K562 (cell line): ENCODE data around the gene CYP4F11. TPM values are rescaled to one million over a fixed set of nuclear protein-coding genes. Genes with fewer than 3 reads are reported as not detected.

Source experiments
- ATAC-seq: fragments of 200-7000 bp; cut with Tn5 transposase; 3 replicates; pipeline ENCODE4 v1.9.1; 2020; ENCODE audit warnings: moderate library complexity
- BruUV-seq: library from RNA; stranded (reverse); fragments of 400-500 nt; replicated peaks from 2 replicates; lab custom pipeline; 2021; lab: Mats Ljungman, UMichigan
- CTCF ChIA-PET: fragments of 300-600 bp; formaldehyde crosslinking; extraction: SDS; loops from one replicate; lab custom pipeline; 2021; ENCODE audit warnings: low intra/inter-chr PET ratio; lab: Yijun Ruan, JAX
- POLR2A ChIA-PET: fragments of 300-600, 350-650 bp; sonication (Branson Sonifier 250); formaldehyde crosslinking; extraction: SDS; loops from one replicate; lab custom pipeline; 2021; ENCODE audit warnings: antibody characterized with exemption, inconsistent platforms; lab: Yijun Ruan, JAX
- DNase-seq, 4 experiments: peaks; one replicate each; pipeline versions ENCODE4 v3.0.0 to v3.0.0-alpha.2; 2011 to 2018; ENCODE audit warnings: low spot score in 3 of 4, mixed read lengths in 3 of 4; ENCODE audit errors: extremely low read depth in 1 of 4
- FAIRE-seq: peaks from 2 replicates; lab custom pipeline; 2011; peaks lifted over from hg19 to GRCh38; lab: Jason Lieb, UNC
- H2AFZ ChIP-seq: 2 replicates; pipeline ENCODE4 v1.6.0; 2011; ENCODE audit warnings: low read depth, low read length, control low read depth, inconsistent platforms
- H3K27ac ChIP-seq: fragments of 200-600 bp; 3 replicates; pipeline ENCODE4 v1.8.0; 2011; ENCODE audit warnings: low read depth, mild to moderate bottlenecking, control low read depth, inconsistent platforms, low read length, moderate library complexity, mixed read lengths; ENCODE audit errors: extremely low read depth
- H3K27me3 ChIP-seq, 2 experiments: fragments of 300-600 bp in 1 of 2; 2 replicates in 1 of 2; 3 replicates in 1 of 2; pipeline versions ENCODE4 v1.6.0 to v1.8.0; 2011; ENCODE audit warnings: inconsistent platforms in 2 of 2, low read length in 2 of 2, mild to moderate bottlenecking in 1 of 2, mixed read lengths in 1 of 2, moderate library complexity in 1 of 2; ENCODE audit not compliant: control insufficient read depth in 2 of 2, insufficient read depth in 2 of 2
- H3K36me3 ChIP-seq: fragments of 300-600 bp; 3 replicates; pipeline ENCODE4 v1.8.0; 2011; ENCODE audit warnings: mild to moderate bottlenecking, low read length, inconsistent platforms; ENCODE audit not compliant: control insufficient read depth, insufficient read depth
- H3K4me1 ChIP-seq, 2 experiments: fragments of 200-600 bp in 1 of 2; replicated peaks in 1 of 2; 2 replicates in 1 of 2; 3 replicates in 1 of 2; pipeline versions ENCODE4 v1.5.1 to v1.8.0; 2011; ENCODE audit warnings: inconsistent platforms in 2 of 2, low read length in 2 of 2, mild to moderate bottlenecking in 1 of 2, mixed read lengths in 1 of 2, moderate library complexity in 1 of 2; ENCODE audit not compliant: control insufficient read depth in 2 of 2, insufficient read depth in 2 of 2
- H3K4me2 ChIP-seq: 2 replicates; pipeline ENCODE4 v1.6.1; 2011; ENCODE audit warnings: low read length, control low read depth, inconsistent platforms, mixed read lengths; ENCODE audit not compliant: insufficient read depth
- H3K4me3 ChIP-seq: fragments of 200-600 bp; sonication (generic), shearing (Covaris generic); 2 replicates; pipeline ENCODE4 v1.5.1; 2016; ENCODE audit warnings: control low read depth, inconsistent platforms
- H3K79me2 ChIP-seq: fragments of 200-600 bp; 3 replicates; pipeline ENCODE4 v1.8.0; 2011; ENCODE audit warnings: low read length, inconsistent platforms; ENCODE audit not compliant: control insufficient read depth, insufficient read depth
- H3K9ac ChIP-seq, 2 experiments: 2 replicates each; pipeline versions ENCODE4 v1.6.0 to v1.6.1; 2011; ENCODE audit warnings: low read depth in 2 of 2, low read length in 2 of 2, control low read depth in 1 of 2, inconsistent platforms in 1 of 2, mild to moderate bottlenecking in 1 of 2, mixed read lengths in 1 of 2; ENCODE audit not compliant: insufficient read depth in 1 of 2
- H3K9me1 ChIP-seq: one replicate; pipeline ENCODE4 v1.6.0; 2011; ENCODE audit warnings: inconsistent platforms, mild to moderate bottlenecking, low read length, moderate library complexity; ENCODE audit not compliant: control insufficient read depth, insufficient read depth
- H3K9me3 ChIP-seq: replicated peaks from 2 replicates; pipeline ENCODE4 v1.5.1; 2011; ENCODE audit warnings: low read depth, low read length, inconsistent platforms; ENCODE audit not compliant: control insufficient read depth, insufficient read depth
- H4K20me1 ChIP-seq: replicated peaks from 2 replicates; pipeline ENCODE4 v1.6.1; 2011; ENCODE audit warnings: low read length, inconsistent platforms, mixed read lengths; ENCODE audit not compliant: control insufficient read depth, insufficient read depth
- CREBBP ChIP-seq: IDR thresholded peaks from one replicate; pipeline ENCODE4 v1.6.1; 2012; ENCODE audit warnings: low read depth, mild to moderate bottlenecking, control low read depth, inconsistent platforms, low read length
- CREM ChIP-seq: IDR thresholded peaks from 2 replicates; pipeline ENCODE4 v1.6.1; 2014; ENCODE audit warnings: antibody characterized with exemption, low read depth
- CTCFL ChIP-seq: IDR thresholded peaks from 2 replicates; pipeline ENCODE4 v1.6.1; 2011; ENCODE audit warnings: borderline replicate concordance, low read depth, mild to moderate bottlenecking, moderate library complexity, low read length; ENCODE audit not compliant: insufficient read depth, poor library complexity, severe bottlenecking
- DMBX1 ChIP-seq: fragments of 250-450 bp; sonication (Bioruptor Pico); IDR thresholded peaks from 2 replicates; pipeline ENCODE4 v1.8.0; 2022; ENCODE audit warnings: inconsistent platforms, mild to moderate bottlenecking, moderate library complexity, borderline replicate concordance
- FOSL1 ChIP-seq: fragments of 200-800 bp; sonication (Bioruptor generic); conservative IDR thresholded peaks from 2 replicates; pipeline ENCODE4 v1.6.1; 2016; ENCODE audit warnings: missing genetic modification characterization, missing compliant biosample characterization
- GTF2A2 ChIP-seq: IDR thresholded peaks from 2 replicates; pipeline ENCODE4 v1.6.1; 2016; ENCODE audit warnings: mild to moderate bottlenecking, missing genetic modification characterization, missing compliant biosample characterization
- HDAC2 ChIP-seq: fragments of 450-650 bp; IDR thresholded peaks from 2 replicates; pipeline ENCODE4 v1.6.1; 2016; ENCODE audit warnings: mild to moderate bottlenecking
- HNRNPK ChIP-seq: fragments of 200-400 bp; formaldehyde crosslinking; IDR thresholded peaks from one replicate; pipeline ENCODE4 v1.6.1; 2018; ENCODE audit warnings: mild to moderate bottlenecking, low read depth, low read length; ENCODE audit not compliant: poor library complexity, severe bottlenecking
- IFI16 ChIP-seq: fragments of 250-450 bp; sonication (Bioruptor Pico); IDR thresholded peaks from 2 replicates; pipeline ENCODE4 v2.1.2; 2022; ENCODE audit warnings: mild to moderate bottlenecking, inconsistent platforms
- MXD1 ChIP-seq: fragments of 250-450 bp; sonication (Bioruptor Pico); IDR thresholded peaks from 2 replicates; pipeline ENCODE4 v1.8.0; 2021; ENCODE audit warnings: borderline replicate concordance, mild to moderate bottlenecking, moderate library complexity; ENCODE audit not compliant: poor library complexity, severe bottlenecking
- PCBP1 ChIP-seq: fragments of 200-400 bp; formaldehyde crosslinking; IDR thresholded peaks from 2 replicates; pipeline ENCODE4 v1.6.1; 2018; ENCODE audit warnings: mild to moderate bottlenecking, low read depth, low read length; ENCODE audit not compliant: poor library complexity, severe bottlenecking
- PKNOX1 ChIP-seq: fragments of 450-650 bp; IDR thresholded peaks from 2 replicates; pipeline ENCODE4 v1.6.1; 2016
- SAFB ChIP-seq: fragments of 200-400 bp; formaldehyde crosslinking; IDR thresholded peaks from 2 replicates; pipeline ENCODE4 v1.6.1; 2017; ENCODE audit warnings: low read depth, low read length, borderline replicate concordance
- TCF7L2 ChIP-seq: fragments of 150-350 bp; IDR thresholded peaks from 2 replicates; pipeline ENCODE4 v1.6.1; 2016; ENCODE audit warnings: low read depth, mild to moderate bottlenecking, low read length, moderate library complexity
- ZNF134 ChIP-seq: fragments of 250-450 bp; sonication (Bioruptor Pico); conservative IDR thresholded peaks from 2 replicates; pipeline ENCODE4 v1.4.0; 2020
- ZNF436 ChIP-seq: fragments of 250-450, 450-650 bp; sonication (Bioruptor Pico); formaldehyde crosslinking; IDR thresholded peaks from 2 replicates; pipeline ENCODE4 v1.7.0; 2020; ENCODE audit warnings: mild to moderate bottlenecking
- ZNF589 ChIP-seq: fragments of 200-800 bp; sonication (Bioruptor generic); IDR thresholded peaks from 2 replicates; pipeline ENCODE4 v1.6.1; 2016; ENCODE audit warnings: low read depth, missing genetic modification characterization, missing compliant biosample characterization
- WGBS: fragments of 100-300 bp; shearing (Covaris generic); methylation state at CpG from one replicate; pipeline ENCODE4 v1.1.6; 2016; ENCODE audit warnings: low coverage, mixed read lengths; ENCODE audit not compliant: insufficient coverage; ENCODE audit errors: missing lambda C conversion rate; 5-methylcytosine and 5-hydroxymethylcytosine counted together
- in situ Hi-C: fragments of 300-500 bp; cut with MboI; formaldehyde crosslinking; loops from 4 replicates; pipeline ENCODE4 v1.15.0; 2018; ENCODE audit warnings: inconsistent platforms, mixed read lengths
- intact Hi-C: fragments of 100-400 bp; cut with micrococcal nuclease; formaldehyde crosslinking; loops from 2 replicates; pipeline ENCODE4 v1.14.2; 2022
- polyA plus RNA-seq, 8 experiments: library from polyadenylated mRNA; depleted of rRNA in 4 of 8; stranded (reverse) in 5 of 8; unstranded in 3 of 8; fragments of >200 nt; fragmentation: Nextera tagmentation in 2 of 8; fragmentation: Illumina TruSeq in 1 of 8; extraction: Ambion mirVana in 2 of 8; extraction: Trizol in 1 of 8; gene quantifications; 2 replicates each; pipeline versions ENCODE4 v1.2.1 to v1.2.3, GENCODE V29; 2011 to 2014; ENCODE audit warnings: inconsistent platforms in 1 of 8, missing spikeins in 1 of 8
- total RNA-seq, 7 experiments: library from RNA; depleted of rRNA in 6 of 7; stranded (reverse); fragments of >200 nt in 6 of 7; fragmentation: Illumina TruSeq in 2 of 7; extraction: Trizol in 2 of 7; gene quantifications; 2 replicates each; pipeline versions ENCODE4 v1.2.1 to v1.2.3, GENCODE V29; 2011 to 2021; ENCODE audit warnings: low replicate concordance in 1 of 7
- TF ChIP-seq, protein P1 (sequence below): fragments of 250-450 bp; sonication (Bioruptor Pico); IDR thresholded peaks from 2 replicates; pipeline ENCODE4 v1.4.0; 2020

Gene CYP4F11
- total and polyA plus RNA-seq, 9 of the 15 experiments (the other 6 are each of a cell fraction or from before 2014, with no cell fraction given), result 0.03 TPM; not detected in 8

DNA sequence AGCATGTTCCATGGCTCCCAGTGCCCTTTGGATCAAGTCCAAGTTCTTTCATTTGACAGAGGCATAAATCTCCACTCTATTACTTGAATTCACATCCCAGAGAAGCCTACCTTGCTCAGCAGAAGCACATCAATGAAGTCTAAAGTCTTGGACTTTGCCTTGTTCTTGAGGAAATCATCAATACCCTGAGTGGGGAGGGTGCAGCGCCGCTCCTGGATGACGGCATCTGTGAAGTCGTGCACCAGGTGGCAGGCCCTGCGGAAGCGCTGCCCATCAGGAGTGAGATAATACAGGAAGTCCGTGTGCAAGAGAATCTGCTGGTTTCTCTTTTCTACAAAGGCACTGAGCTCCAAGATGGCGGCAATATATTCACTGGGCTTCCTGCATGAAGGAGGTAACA lies 10.6 kb downstream of the CYP4F11 start:
- Histone ChIP-seq H3K4me3 (no peak overlapping the region), H3K27me3 (peaks cover 0 to 15% of the 10 kb centered on the region in 2 experiments; a peak in 2 of 5 replicates), H4K20me1 (no peaks in the 10 kb centered on the region), H2AFZ (no peak overlapping the region), H3K27ac (no peak overlapping the region), H3K4me1 (no peaks in the 10 kb centered on the region), H3K4me2 (no peak overlapping the region), H3K36me3 (no peaks in the 10 kb centered on the region), H3K9me3 (no peaks in the 10 kb centered on the region), H3K79me2 (no peaks in the 10 kb centered on the region), H3K9me1 (peaks cover 3% of the 10 kb centered on the region), H3K9ac (no peak overlapping the region)
- POLR2A ChIA-PET, result interaction anchor here (0.7 to 1.0 kb wide), 2 partner anchors 11 to 12 kb away, joined by 3 read pairs; no protein-coding TSS in a partner anchor
- CTCF ChIA-PET, result no interaction called here
- no peak for DNase-seq
- WGBS, result 0% methylated on average over 8 of the region's 8 CpGs
- intact Hi-C loops (no loop called here), in situ Hi-C loops (no loop called here)
- BruUV-seq, result no TSS peak
- ATAC-seq, result no peak
- no peak for FAIRE-seq
- TF ChIP-seq FOSL1 (tag) (no peak), CTCFL (no peak), CREBBP (no peak), HDAC2 (no peak), IFI16 (CRISPR knock-in tag) (no peak), PKNOX1 (no peak), ZNF589 (CRISPR knock-in tag) (no peak), TCF7L2 (no peak), PCBP1 (no peak), HNRNPK (no peak), SAFB (no peak), GTF2A2 (tag) (no peak), ZNF134 (CRISPR knock-in tag) (no peak), DMBX1 (CRISPR knock-in tag) (no peak), ZNF436 (no peak), CREM (no peak), MXD1 (no peak)
- TF ChIP-seq, protein P1, sequence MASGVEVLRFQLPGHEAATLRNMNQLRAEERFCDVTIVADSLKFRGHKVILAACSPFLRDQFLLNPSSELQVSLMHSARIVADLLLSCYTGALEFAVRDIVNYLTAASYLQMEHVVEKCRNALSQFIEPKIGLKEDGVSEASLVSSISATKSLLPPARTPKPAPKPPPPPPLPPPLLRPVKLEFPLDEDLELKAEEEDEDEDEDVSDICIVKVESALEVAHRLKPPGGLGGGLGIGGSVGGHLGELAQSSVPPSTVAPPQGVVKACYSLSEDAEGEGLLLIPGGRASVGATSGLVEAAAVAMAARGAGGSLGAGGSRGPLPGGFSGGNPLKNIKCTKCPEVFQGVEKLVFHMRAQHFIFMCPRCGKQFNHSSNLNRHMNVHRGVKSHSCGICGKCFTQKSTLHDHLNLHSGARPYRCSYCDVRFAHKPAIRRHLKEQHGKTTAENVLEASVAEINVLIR, result no peak
